Keratinocyte (primary cell): ENCODE results near the gene LTF. TPM values are rescaled to one million over a fixed set of nuclear protein-coding genes. Genes with fewer than 3 reads are reported as not detected.

Source experiments
- DNase-seq: peaks from one replicate; pipeline ENCODE4 v3.0.0-alpha.2; 2011; ENCODE audit warnings: low read depth, missing footprints, low spot score
- FAIRE-seq: peaks from 2 replicates; lab custom pipeline; 2011; peaks lifted over from hg19 to GRCh38; lab: Jason Lieb, UNC
- H2AFZ ChIP-seq: 2 replicates; pipeline ENCODE4 v1.6.0; 2012; ENCODE audit warnings: low read length, control low read depth, inconsistent platforms; ENCODE audit not compliant: control insufficient read depth
- H3K27ac ChIP-seq: 2 replicates; pipeline ENCODE4 v1.5.1; 2011; ENCODE audit warnings: low read length; ENCODE audit not compliant: control insufficient read depth, insufficient read depth
- H3K27me3 ChIP-seq: 3 replicates; pipeline ENCODE4 v1.6.0; 2011; ENCODE audit warnings: low read length; ENCODE audit not compliant: control insufficient read depth, insufficient read depth; ENCODE audit errors: extremely low read depth
- H3K36me3 ChIP-seq, 2 experiments: 2 replicates in 1 of 2; 3 replicates in 1 of 2; pipeline ENCODE4 v1.5.1; 2011; ENCODE audit warnings: low read length in 2 of 2, mild to moderate bottlenecking in 1 of 2; ENCODE audit not compliant: control insufficient read depth in 2 of 2, insufficient read depth in 2 of 2; ENCODE audit errors: extremely low read depth in 1 of 2
- H3K4me1 ChIP-seq: 3 replicates; pipeline ENCODE4 v1.5.1; 2011; ENCODE audit warnings: low read length; ENCODE audit not compliant: control insufficient read depth, insufficient read depth; ENCODE audit errors: extremely low read depth
- H3K4me2 ChIP-seq: 3 replicates; pipeline ENCODE4 v1.6.0; 2011; ENCODE audit warnings: low read depth, low read length; ENCODE audit not compliant: control insufficient read depth, insufficient read depth; ENCODE audit errors: extremely low read depth
- H3K4me3 ChIP-seq, 3 experiments: fragments of 200-600 bp in 1 of 3; sonication (generic) in 1 of 3; 2 replicates in 2 of 3; 3 replicates in 1 of 3; pipeline ENCODE4 v1.5.1; 2011 to 2016; ENCODE audit warnings: low read length in 3 of 3, mild to moderate bottlenecking in 3 of 3, control low read depth in 2 of 3, inconsistent platforms in 1 of 3, low read depth in 1 of 3, mixed read lengths in 1 of 3, mixed run types in 1 of 3, moderate library complexity in 1 of 3; ENCODE audit not compliant: control insufficient read depth in 2 of 3, insufficient read depth in 2 of 3; ENCODE audit errors: extremely low read depth in 1 of 3
- H3K79me2 ChIP-seq: 2 replicates; pipeline ENCODE4 v1.6.0; 2012; ENCODE audit warnings: low read length; ENCODE audit not compliant: control insufficient read depth, insufficient read depth
- H3K9ac ChIP-seq: 3 replicates; pipeline ENCODE4 v1.6.0; 2011; ENCODE audit warnings: low read length; ENCODE audit not compliant: control insufficient read depth, insufficient read depth; ENCODE audit errors: extremely low read depth
- H3K9me1 ChIP-seq: 3 replicates; pipeline ENCODE4 v1.6.0; 2011; ENCODE audit warnings: low read length; ENCODE audit not compliant: control insufficient read depth, insufficient read depth; ENCODE audit errors: extremely low read depth
- H3K9me3 ChIP-seq: 2 replicates; pipeline ENCODE4 v1.5.1; 2012; ENCODE audit warnings: low read depth, low read length; ENCODE audit not compliant: control insufficient read depth
- H4K20me1 ChIP-seq: 3 replicates; pipeline ENCODE4 v1.6.0; 2011; ENCODE audit warnings: low read length; ENCODE audit not compliant: control insufficient read depth, insufficient read depth; ENCODE audit errors: extremely low read depth
- EZH2 ChIP-seq: IDR thresholded peaks from one replicate; pipeline ENCODE4 v1.6.1; 2012; ENCODE audit warnings: inconsistent platforms, mild to moderate bottlenecking, low read length, moderate library complexity
- dilution Hi-C: fragments of 300-500 bp; cut with MboI; formaldehyde crosslinking; loops from one replicate; pipeline ENCODE4 v1.7.0; 2020; ENCODE audit warnings: low sequenced_read_pairs; ENCODE audit not compliant: extremely low pct_ligation_motif_present
- polyA plus RNA-seq, 5 experiments: library from polyadenylated mRNA; depleted of rRNA in 3 of 5; stranded (reverse) in 3 of 5; stranded (forward) in 1 of 5; unstranded in 1 of 5; fragments of >200 nt; gene quantifications; 1 replicate in 1 of 5; 2 replicates in 3 of 5; 3 replicates in 1 of 5; pipeline versions ENCODE4 v1.2.1 to v1.2.3, GENCODE V29; 2011 to 2012; ENCODE audit warnings: missing spikeins in 2 of 5, low read depth in 1 of 5, low replicate concordance in 1 of 5
- TF ChIP-seq, protein P1 (sequence below), 3 experiments: IDR thresholded peaks in 1 of 3; conservative IDR thresholded peaks in 1 of 3; optimal IDR thresholded peaks in 1 of 3; 2 replicates in 2 of 3; 3 replicates in 1 of 3; pipeline versions ENCODE3 to v1.5.1; 2011; ENCODE audit warnings: low read length in 3 of 3, mild to moderate bottlenecking in 3 of 3, moderate library complexity in 2 of 3, control low read depth in 1 of 3, inconsistent platforms in 1 of 3; ENCODE audit not compliant: insufficient read depth in 2 of 3; ENCODE audit errors: extremely low read depth in 1 of 3

LTF gene
- polyA plus RNA-seq, 1 donor (not counting 4 experiments of a cell fraction or from before 2014, with no cell fraction given) = not detected

GRCh38 chr3:46479021-46479420 is 14.3 kb upstream of the LTF start:
- no peak overlapping the region for H3K27ac ChIP-seq
- H2AFZ ChIP-seq = no peak overlapping the region
- no peak overlapping the region for H3K4me3 ChIP-seq
- no peaks in the 10 kb centered on the region for H3K9me1 ChIP-seq
- DNase-seq = no peak
- FAIRE-seq = no peak
- H3K79me2 ChIP-seq = no peaks in the 10 kb centered on the region
- H3K9ac ChIP-seq = no peak overlapping the region
- H3K4me1 ChIP-seq = peaks cover 9% of the 10 kb centered on the region
- no peaks in the 10 kb centered on the region for H3K36me3 ChIP-seq
- no peaks in the 10 kb centered on the region for H3K9me3 ChIP-seq
- TF ChIP-seq EZH2 = no peak
- TF ChIP-seq, protein P1, sequence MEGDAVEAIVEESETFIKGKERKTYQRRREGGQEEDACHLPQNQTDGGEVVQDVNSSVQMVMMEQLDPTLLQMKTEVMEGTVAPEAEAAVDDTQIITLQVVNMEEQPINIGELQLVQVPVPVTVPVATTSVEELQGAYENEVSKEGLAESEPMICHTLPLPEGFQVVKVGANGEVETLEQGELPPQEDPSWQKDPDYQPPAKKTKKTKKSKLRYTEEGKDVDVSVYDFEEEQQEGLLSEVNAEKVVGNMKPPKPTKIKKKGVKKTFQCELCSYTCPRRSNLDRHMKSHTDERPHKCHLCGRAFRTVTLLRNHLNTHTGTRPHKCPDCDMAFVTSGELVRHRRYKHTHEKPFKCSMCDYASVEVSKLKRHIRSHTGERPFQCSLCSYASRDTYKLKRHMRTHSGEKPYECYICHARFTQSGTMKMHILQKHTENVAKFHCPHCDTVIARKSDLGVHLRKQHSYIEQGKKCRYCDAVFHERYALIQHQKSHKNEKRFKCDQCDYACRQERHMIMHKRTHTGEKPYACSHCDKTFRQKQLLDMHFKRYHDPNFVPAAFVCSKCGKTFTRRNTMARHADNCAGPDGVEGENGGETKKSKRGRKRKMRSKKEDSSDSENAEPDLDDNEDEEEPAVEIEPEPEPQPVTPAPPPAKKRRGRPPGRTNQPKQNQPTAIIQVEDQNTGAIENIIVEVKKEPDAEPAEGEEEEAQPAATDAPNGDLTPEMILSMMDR (optimal IDR thresholded peaks at IDR 0.05 in 1 of 3, IDR thresholded peaks at IDR 0.05 in 1 of 3, conservative IDR thresholded peaks at IDR 0.05 in 1 of 3; ENCODE audit: extremely low read depth in 1 of 3, insufficient read depth in 2 of 3, low read length in 3 of 3) = no peak
- H3K4me2 ChIP-seq = no peak overlapping the region
- H3K27me3 ChIP-seq = peaks cover 27% of the 10 kb centered on the region
- no peaks in the 10 kb centered on the region for H4K20me1 ChIP-seq
- dilution Hi-C loops = loop anchor here (25.0 kb wide), 1 partner anchor 158 kb away; no protein-coding TSS in a partner anchor

DNA sequence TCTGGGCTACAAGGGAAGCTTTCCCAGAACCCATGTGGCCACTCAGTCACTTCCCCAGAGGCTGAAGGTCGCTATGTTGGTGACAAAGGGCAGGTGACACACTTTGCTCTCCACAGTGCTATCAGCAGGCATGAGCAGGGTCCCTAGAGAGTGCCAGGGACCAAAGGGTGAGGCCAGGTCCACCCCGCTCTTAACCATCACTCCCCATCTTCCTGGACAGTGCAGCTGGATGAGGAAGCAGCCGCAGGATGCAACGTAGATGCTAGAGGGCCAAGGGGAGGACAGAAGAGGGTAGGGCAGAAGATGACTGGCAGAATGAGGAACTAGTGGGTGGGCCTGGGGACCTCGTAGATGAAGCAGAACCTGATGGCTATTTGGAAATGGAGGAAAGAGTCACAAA is 13.6 kb upstream of the LTF start:
- Histone ChIP-seq H3K36me3 (no peaks in the 10 kb centered on the region), H3K27me3 (peaks cover 27% of the 10 kb centered on the region), H4K20me1 (no peaks in the 10 kb centered on the region), H3K79me2 (no peaks in the 10 kb centered on the region), H3K9me1 (no peaks in the 10 kb centered on the region), H3K4me1 (peaks cover 7% of the 10 kb centered on the region), H3K27ac (no peak overlapping the region), H3K4me3 (no peak overlapping the region), H3K4me2 (no peak overlapping the region), H3K9me3 (no peaks in the 10 kb centered on the region), H3K9ac (no peak overlapping the region), H2AFZ (no peak overlapping the region)
- TF ChIP-seq, protein P1 (optimal IDR thresholded peaks at IDR 0.05 in 1 of 3, IDR thresholded peaks at IDR 0.05 in 1 of 3, conservative IDR thresholded peaks at IDR 0.05 in 1 of 3; ENCODE audit: extremely low read depth in 1 of 3, insufficient read depth in 2 of 3, low read length in 3 of 3) = no peak
- no peak for TF ChIP-seq EZH2
- dilution Hi-C loops = loop anchor here (25.0 kb wide), 1 partner anchor 159 kb away; no protein-coding TSS in a partner anchor
- FAIRE-seq (no peak), DNase-seq (no peak)
